Right lung (tissue), 10 donors: ENCODE results near the gene MGAT4C. TPM values are rescaled to one million over a fixed set of nuclear protein-coding genes. Genes with fewer than 3 reads are reported as not detected.
"Not testable (repeated sequence)": the region's sequence is repeated elsewhere in the genome, so short reads cannot be mapped to it uniquely, and the experiment has no call there.

Experiments
- DNase-seq, 2 donors: peaks; one replicate each; pipeline ENCODE4 v3.0.0-alpha.2; 2013
- long read RNA-seq, 8 donors: transcript quantifications; one replicate each; lab custom pipeline, GENCODE V29; 2026
- polyA plus RNA-seq, 5 donors: library from polyadenylated mRNA; unstranded; fragments of 120-200 nt; gene quantifications; one replicate each; pipeline versions ENCODE4 v1.2.1 to v1.2.3, GENCODE V29; 2013; ENCODE audit warnings: inconsistent platforms in 1 of 5, low replicate concordance in 1 of 5; ENCODE audit not compliant: insufficient read length in 5 of 5, insufficient read depth in 1 of 5

Gene MGAT4C
- polyA plus RNA-seq, result 1 to 10 TPM in 2 of 5 donors, under 1 TPM in 3; 0.27 to 1.8 (median 0.78) TPM
- long read RNA-seq, donor 1, result 0 reads
- long read RNA-seq, donor 2, result 0 reads
- long read RNA-seq, donor 3, result 0 reads
- long read RNA-seq, donor 4, result 0 reads
- long read RNA-seq, donor 5, result 0 reads
- long read RNA-seq, donor 6, result 0 reads
- long read RNA-seq, donor 7, result 0 reads
- long read RNA-seq, donor 8, result 0 reads

GRCh38 chr12:86256163-86256562 lies at the start of gene MGAT4C:
MGAT4C (minus strand) TSS chr12:86256391.
- DNase-seq, result no peak

- DNase-seq, result not testable (repeated sequence)
These were observed 40.2 kb upstream of the MGAT4C start for GRCh38 chr12:86296396-86296795.

GRCh38 chr12:86293682-86294240 lies 37.6 kb upstream of the MGAT4C start:
- no peak for DNase-seq

GRCh38 chr12:86292480-86292879 lies 36.3 kb upstream of the MGAT4C start:
- no peak for DNase-seq

DNA sequence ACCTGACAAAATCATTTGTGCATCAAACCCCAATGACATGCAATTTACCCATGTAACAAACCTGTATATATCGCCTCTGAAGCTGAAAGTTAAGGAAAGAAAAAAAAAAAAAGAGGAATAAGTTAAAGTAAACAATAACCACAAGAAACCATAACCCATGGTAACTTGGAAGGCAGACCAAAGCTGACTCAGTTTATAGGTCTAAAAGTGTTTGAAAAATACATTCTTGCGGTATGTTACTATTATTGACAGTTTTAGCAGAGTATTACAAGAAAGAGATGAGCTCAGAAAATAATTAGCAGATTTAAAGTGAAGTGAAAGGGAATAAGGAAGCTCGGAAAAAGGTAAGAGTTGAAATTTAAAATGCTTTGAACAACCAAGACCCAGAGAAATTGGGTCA lies 34.4 kb upstream of the MGAT4C start:
- DNase-seq, result no peak

DNA sequence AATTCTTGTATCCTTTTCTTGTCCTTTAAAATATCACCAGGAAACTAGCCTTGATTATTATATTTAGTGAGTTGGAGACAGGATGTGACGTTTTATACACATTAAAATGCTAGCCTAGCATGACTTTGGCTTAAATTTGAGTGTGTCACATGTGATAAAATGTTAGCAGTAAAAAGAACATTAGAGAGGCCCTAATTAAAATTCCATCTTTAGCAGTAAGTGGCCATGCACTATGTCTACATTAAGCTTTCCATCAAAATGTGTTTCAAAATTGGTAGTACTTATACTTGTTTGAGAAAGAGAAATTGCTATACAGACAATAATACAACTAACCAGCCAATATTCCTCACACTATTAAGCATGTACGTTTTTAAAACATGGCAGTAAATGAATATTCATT lies 29.9 kb upstream of the MGAT4C start:
- no peak for DNase-seq

GRCh38 chr12:86283620-86284019 lies 27.4 kb upstream of the MGAT4C start:
- DNase-seq, result no peak

DNA sequence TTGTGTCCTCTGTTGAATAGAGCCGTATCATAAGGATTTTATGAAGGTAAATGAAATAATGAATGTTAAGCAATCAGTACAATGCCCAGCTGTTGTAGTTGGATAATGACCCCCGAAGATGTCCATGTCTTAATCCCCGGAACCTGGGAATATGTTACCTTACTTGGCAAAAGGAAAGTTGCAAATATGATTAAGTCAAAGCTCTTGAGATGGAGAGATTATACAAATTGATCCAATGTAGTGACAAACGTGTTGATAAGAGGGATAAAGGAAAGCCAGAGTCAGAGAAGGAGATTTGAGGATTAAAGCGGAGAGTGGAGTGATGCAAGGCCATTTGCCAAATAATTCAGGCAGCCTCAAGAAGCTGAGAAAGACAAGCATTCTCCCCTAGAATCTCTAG lies 19.2 kb upstream of the MGAT4C start:
- DNase-seq, result no peak

DNA sequence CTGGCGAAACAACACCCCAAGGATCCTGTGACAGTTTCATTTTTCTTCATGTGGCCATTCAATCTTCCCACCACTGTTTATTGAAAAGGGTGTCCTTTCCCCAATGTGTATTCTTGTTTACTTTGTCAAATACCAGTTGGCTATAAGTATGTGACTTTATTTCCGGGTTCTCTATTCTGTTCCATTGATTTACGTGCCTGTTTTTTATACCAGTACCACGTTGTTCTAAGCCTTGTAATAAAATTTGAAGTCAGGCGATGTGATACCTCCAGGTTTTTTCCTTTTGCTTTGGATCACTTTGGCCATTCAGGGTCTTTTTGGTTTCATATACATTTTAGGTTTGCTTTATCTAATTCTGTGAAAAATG lies 9.1 kb upstream of the MGAT4C start:
- DNase-seq, result no peak

DNA sequence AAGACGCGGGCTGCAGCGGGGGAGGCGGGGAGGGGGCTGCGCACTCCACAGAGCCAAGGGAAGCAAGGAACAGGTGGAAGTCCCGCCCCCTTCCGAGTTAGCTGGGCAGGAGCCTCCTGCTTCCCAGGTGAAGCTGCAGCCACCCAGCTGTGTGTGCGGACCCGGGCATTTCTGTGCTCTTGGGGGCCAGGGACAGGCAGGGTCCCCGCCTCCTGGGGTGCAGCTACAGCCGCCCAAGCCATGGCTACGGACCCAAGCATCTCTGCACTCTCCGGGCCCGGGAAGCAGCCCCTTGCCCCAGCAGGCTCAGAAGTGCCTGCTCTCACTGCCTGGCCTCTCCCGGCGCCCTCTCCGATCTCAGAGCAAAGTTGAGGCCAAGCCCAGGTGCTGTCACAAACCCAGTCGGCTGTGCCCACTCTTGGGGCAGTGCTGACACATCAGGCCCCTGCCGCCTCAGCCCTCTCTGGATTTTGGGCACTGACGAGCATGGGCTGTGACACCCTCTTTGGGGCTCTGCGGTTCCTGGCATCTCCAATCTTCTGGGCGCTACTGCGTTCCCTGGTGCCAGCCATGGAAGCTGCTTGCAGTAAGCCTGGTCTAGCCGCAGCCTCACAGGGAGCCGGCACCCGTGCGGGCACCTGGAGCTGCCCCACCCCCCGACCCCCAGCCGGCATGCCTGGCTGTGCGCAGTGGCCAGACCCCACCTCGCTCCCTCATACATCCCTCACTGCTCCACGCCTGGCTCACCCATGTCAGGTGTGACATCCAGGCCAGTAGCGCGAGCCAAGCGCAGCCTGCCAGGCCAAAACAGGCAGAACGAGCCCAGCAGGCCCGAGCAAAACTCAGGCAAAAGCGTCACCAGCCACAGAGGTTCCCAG lies 8.5 kb upstream of the MGAT4C start:
- peak; percentile 39 to 52 for DNase-seq

DNA sequence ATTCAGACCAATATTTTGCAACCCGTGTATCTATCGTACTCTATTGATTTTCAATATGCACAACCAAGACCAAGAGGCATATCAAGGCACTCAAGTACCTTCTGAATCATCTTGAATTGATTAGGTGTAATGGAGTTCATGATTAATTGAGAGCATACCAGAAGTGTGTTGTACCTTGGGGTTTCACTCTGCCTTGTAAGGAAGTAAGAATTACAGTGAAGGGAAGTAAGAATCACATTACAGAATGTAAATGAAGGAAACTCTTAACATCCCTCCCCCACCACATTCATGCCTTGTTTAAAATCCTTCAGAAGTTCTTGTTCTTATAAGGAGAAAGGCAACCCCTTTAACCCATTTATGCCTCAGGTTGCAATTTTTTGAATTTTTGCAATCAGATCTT lies 5.4 kb upstream of the MGAT4C start:
- no peak for DNase-seq

GRCh38 chr12:86261142-86261541 lies 5.0 kb upstream of the MGAT4C start:
- no peak for DNase-seq

DNA sequence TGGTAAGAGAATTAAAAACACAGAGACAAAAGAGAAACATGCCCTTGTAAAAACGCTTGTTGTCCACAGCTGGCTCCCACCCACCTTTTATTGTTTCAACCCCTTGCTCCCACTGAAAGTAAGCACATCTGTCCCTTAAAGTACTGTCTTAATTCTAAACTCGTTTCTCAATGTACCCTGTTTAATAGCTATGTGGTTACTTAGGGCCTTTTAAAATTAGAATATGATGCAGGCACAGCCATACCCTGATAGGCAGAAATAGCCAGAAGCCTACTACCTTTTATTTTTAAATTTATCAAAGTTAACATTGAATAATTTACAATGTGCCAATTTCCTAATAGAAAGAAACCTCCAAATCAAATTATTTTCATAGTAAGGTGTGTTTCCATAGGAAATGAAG lies 4.0 kb upstream of the MGAT4C start:
- no peak for DNase-seq

GRCh38 chr12:86257134-86257533 lies 943 bp upstream of the MGAT4C start:
- no peak for DNase-seq

GRCh38 chr12:86254399-86255107 lies 1.6 kb downstream of the MGAT4C start:
- no peak for DNase-seq

DNA sequence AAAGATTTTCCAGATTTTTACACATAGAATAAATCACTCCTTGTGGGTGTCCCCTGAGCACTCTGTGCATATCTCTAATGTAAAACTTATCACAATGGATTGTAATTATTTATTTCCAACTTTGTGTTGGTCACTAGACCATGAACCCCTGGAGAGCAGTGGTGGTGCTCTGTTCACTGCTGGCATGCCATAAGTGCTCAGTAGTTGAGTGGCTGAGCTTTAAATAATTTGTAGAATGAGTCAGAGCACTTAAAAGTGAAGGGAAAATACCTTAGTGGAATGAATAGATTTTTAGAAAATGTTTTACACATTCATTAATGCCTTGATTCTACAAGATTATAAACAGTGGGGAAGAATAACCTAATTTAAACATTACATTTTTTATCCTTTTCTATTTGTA lies 6.3 kb downstream of the MGAT4C start:
- no peak for DNase-seq

DNA sequence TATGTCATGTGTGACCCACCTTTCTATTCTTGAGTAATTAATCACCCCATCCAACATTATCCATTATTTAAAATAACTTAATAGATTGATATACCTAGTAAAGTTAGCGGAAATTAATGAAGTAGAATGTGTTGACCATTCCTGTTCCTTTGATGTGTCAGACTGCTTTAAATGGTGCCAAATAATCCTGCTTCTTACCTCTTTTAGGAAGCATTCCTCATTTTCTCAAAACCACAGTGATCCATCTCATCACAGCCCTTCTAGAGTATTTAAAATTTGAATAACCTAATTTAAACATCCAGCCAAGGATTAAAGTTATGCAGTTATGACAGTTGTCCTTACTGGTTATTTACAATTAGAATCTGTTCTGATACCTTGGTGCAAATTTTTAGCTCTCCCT lies 6.9 kb downstream of the MGAT4C start:
- DNase-seq, result no peak

DNA sequence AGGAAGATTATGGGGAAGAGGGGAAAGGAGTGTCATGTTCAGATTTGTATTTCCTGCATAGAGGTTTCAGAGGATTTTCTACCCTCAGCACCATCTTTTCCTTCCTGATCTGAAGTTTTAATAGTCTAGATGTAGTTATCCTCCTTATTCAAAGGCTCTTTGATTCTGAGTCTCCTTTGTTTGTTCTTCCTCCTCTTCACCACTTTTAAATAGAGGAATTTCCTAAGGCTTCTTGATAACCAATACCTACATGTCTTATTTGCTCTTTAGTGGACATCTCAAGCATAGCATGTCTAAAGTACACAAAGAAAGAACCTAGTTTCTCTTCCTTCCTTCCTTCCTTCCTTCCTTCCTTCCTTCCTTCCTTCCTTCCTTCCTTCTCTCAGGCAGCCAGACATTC lies 8.3 kb downstream of the MGAT4C start:
- no peak for DNase-seq

DNA sequence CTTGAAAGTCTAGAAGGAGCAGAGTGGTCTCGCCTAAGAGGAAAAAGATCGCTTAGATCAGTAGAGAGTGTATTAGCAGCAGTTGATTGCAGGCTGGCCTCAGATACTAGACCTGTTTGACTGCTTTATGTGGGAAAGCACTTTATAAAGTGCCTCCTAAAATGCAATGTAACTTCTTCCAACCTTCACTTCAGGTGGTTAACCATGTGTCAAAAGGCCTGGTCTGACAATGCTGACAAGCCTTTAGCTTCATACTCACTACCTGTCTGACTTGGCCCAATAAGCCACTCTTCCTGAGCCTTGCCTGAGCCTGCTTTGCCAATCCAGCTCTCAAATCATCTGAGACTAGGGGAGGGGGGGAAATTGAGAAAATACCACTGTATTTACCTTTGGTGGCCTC lies 14.6 kb downstream of the MGAT4C start:
- no peak for DNase-seq

DNA sequence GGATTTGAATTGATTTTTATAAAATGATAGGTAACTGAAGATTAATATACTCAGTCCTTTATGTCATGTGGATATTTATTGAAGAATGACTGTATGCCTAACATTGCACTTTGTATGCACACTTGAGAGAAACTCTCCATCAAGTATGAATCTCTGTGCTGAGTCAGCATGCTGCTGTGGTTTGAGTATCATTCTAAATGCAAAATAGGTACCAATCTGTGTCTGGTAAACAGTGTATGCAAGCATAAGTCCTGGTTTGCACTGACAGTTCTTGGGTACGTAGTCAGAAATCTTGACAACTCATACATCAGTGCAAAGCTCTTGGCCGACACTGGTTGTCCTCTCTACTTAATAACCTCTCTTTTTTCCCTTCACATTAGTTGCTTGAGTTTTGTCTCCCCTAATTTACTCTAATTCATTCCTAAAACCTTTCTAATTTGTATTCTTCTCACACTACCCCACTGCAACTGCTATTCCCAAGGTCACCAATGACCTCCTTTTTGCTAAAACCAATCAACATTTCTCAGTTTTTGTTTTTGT lies 21.8 kb downstream of the MGAT4C start:
- no peak for DNase-seq

DNA sequence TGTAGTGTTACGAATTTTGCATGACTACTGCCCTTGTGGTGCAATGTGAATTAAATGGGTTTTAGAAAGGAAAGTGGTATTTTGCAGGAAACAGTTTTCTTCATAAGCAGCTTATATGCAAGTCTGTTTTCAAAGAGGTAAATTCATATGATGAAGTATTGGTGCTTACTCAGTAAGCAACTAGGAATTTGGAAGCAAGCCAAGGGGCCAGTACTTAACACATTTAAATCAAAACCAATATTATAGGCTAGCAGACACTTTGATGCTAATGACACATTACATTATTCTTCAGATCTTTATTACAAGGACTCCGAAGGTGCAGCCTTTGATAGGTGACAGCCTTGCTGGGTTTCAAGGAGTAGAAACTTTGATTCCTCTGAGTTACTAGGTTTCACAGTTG lies 23.1 kb downstream of the MGAT4C start:
- no peak for DNase-seq

DNA sequence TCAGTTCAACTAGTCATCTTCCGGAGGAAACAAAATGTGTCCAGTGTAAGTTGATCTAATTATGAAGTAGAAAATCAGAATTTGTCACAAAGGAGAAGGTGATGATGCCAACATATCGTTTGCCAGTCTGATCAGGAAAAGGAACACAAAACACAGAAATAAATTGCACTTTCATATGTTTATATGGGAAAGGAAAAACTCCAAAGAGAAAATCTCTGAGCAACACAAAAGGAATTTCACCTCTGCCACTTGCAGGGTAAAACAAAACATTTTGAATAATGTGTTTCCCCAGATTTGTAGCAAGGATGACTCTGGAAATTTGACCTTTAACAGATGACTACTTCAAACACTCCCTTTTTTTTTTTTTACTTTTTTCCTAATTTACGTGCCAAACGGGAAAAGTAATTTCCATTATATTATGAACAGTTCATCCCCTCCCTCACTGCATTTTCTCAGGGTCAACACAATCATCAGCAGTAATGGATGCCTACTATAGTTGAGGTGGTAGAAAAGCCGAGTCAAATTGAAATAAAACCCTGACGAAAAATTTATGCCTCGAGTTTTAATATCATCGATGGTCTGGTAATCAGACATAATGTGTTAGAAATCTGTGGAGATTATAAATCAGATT lies 25.6 kb downstream of the MGAT4C start:
- no peak for DNase-seq
